Karpas-422 (cell line): ENCODE results near the gene OSBPL2. TPM values are rescaled to one million over a fixed set of nuclear protein-coding genes. Genes with fewer than 3 reads are reported as not detected.

ENCODE experiments used
- DNase-seq: peaks from one replicate; pipeline ENCODE4 v3.0.0-alpha.2; 2015
- H2AFZ ChIP-seq: fragments of 200-600 bp; sonication (generic); 2 replicates; pipeline ENCODE4 v1.6.1; 2014; ENCODE audit warnings: antibody characterized with exemption, low read length, mixed read lengths
- H3K27ac ChIP-seq: fragments of 200-600 bp; sonication (generic); 2 replicates; pipeline ENCODE4 v1.5.1; 2014; ENCODE audit warnings: mild to moderate bottlenecking, low read length, moderate library complexity
- H3K27me3 ChIP-seq: fragments of 200-600 bp; sonication (generic); 2 replicates; pipeline ENCODE4 v1.6.1; 2014; ENCODE audit warnings: low read length, mixed read lengths
- H3K36me3 ChIP-seq: fragments of 200-600 bp; sonication (generic); 2 replicates; pipeline ENCODE4 v1.6.1; 2014; ENCODE audit warnings: low read length, mixed read lengths; ENCODE audit not compliant: insufficient read depth
- H3K4me1 ChIP-seq: fragments of 200-600 bp; sonication (generic); 2 replicates; pipeline ENCODE4 v1.6.1; 2014; ENCODE audit warnings: mild to moderate bottlenecking, low read length, mixed read lengths
- H3K4me2 ChIP-seq: fragments of 200-600 bp; sonication (generic); 2 replicates; pipeline ENCODE4 v1.6.1; 2014; ENCODE audit warnings: low read length, low read depth, mild to moderate bottlenecking; ENCODE audit not compliant: poor library complexity, severe bottlenecking
- H3K4me3 ChIP-seq: fragments of 200-600 bp; sonication (generic); 2 replicates; pipeline ENCODE4 v1.5.1; 2014; ENCODE audit warnings: mild to moderate bottlenecking, antibody characterized with exemption, low read length, mixed read lengths
- H3K79me2 ChIP-seq: fragments of 200-600 bp; sonication (generic); 2 replicates; pipeline ENCODE4 v1.6.1; 2014; ENCODE audit warnings: mild to moderate bottlenecking, low read length, mixed read lengths
- H3K9ac ChIP-seq: fragments of 200-600 bp; sonication (generic); 2 replicates; pipeline ENCODE4 v1.6.0; 2014; ENCODE audit warnings: low read length
- H3K9me2 ChIP-seq: fragments of 200-600 bp; sonication (generic), shearing (Covaris generic); replicated peaks from 2 replicates; pipeline ENCODE4 v1.6.0; 2014; ENCODE audit warnings: mild to moderate bottlenecking, low read length, moderate library complexity; ENCODE audit not compliant: insufficient read depth
- H3K9me3 ChIP-seq: fragments of 300-700, 200-600 bp; sonication (generic); 2 replicates; pipeline ENCODE4 v1.6.1; 2014; ENCODE audit warnings: low read length, mixed read lengths
- H4K20me1 ChIP-seq: fragments of 200-600 bp; sonication (generic); 2 replicates; pipeline ENCODE4 v1.6.1; 2014; ENCODE audit warnings: mild to moderate bottlenecking, antibody characterized with exemption, low read length, low read depth; ENCODE audit not compliant: insufficient read depth
- total RNA-seq: library from RNA; depleted of rRNA; stranded (reverse); fragments of >200 nt; shearing (Covaris generic); gene quantifications from 2 replicates; pipeline ENCODE4 v1.2.3, GENCODE V29; 2014; ENCODE audit warnings: low replicate concordance

The OSBPL2 gene
- total RNA-seq, 1 experiment from 2014 or later = 22.6 TPM

GRCh38 chr20:62305149-62305764, 66.9 kb downstream of the OSBPL2 start:
- peaks cover 20% of the 10 kb centered on the region for H3K4me1 ChIP-seq
- H3K79me2 ChIP-seq = peaks cover 31% of the 10 kb centered on the region
- H2AFZ ChIP-seq = no peak overlapping the region
- no peak overlapping the region for H3K27ac ChIP-seq
- no peaks in the 10 kb centered on the region for H3K9me2 ChIP-seq
- no peaks in the 10 kb centered on the region for H3K9me3 ChIP-seq
- no peaks in the 10 kb centered on the region; the same call in 1 of the 2 replicates for H3K36me3 ChIP-seq
- H3K27me3 ChIP-seq = no peaks in the 10 kb centered on the region
- no peak for DNase-seq
- H3K9ac ChIP-seq = peak overlapping the region; percentile 83; the same call in 1 of the 2 replicates
- H3K4me2 ChIP-seq = no peak overlapping the region
- H4K20me1 ChIP-seq = peaks cover 29% of the 10 kb centered on the region
- no peak overlapping the region; the same call in 1 of the 2 replicates for H3K4me3 ChIP-seq

- Histone ChIP-seq H3K27ac (no peak overlapping the region), H3K36me3 (no peaks in the 10 kb centered on the region; the same call in 1 of the 2 replicates), H3K4me1 (peaks cover 20% of the 10 kb centered on the region), H3K27me3 (no peaks in the 10 kb centered on the region), H3K4me3 (no peak overlapping the region), H3K9me2 (no peaks in the 10 kb centered on the region), H3K79me2 (peaks cover 31% of the 10 kb centered on the region), H3K4me2 (no peak overlapping the region), H3K9ac (no peak overlapping the region), H4K20me1 (peaks cover 29% of the 10 kb centered on the region), H3K9me3 (no peaks in the 10 kb centered on the region), H2AFZ (no peak overlapping the region)
- no peak for DNase-seq
These were observed 67.6 kb downstream of the OSBPL2 start for GRCh38 chr20:62305765-62306413.

GRCh38 chr20:62306414-62307187, 68.3 kb downstream of the OSBPL2 start:
- Histone ChIP-seq H3K79me2 (peaks cover 31% of the 10 kb centered on the region), H4K20me1 (peaks cover 29% of the 10 kb centered on the region), H3K4me3 (no peak overlapping the region), H3K27me3 (no peaks in the 10 kb centered on the region), H3K36me3 (no peaks in the 10 kb centered on the region; the same call in 1 of the 2 replicates), H3K9me2 (no peaks in the 10 kb centered on the region), H3K9me3 (no peaks in the 10 kb centered on the region), H3K4me1 (peaks cover 20% of the 10 kb centered on the region), H3K9ac (no peak overlapping the region), H3K27ac (no peak overlapping the region), H2AFZ (no peak overlapping the region), H3K4me2 (no peak overlapping the region)
- no peak for DNase-seq

- Histone ChIP-seq H4K20me1 (peaks cover 29% of the 10 kb centered on the region), H3K36me3 (no peaks in the 10 kb centered on the region; the same call in 1 of the 2 replicates)
- no peak for DNase-seq
These were observed 69.1 kb downstream of the OSBPL2 start for GRCh38 chr20:62307226-62308101.

GRCh38 chr20:62308102-62308822, 69.9 kb downstream of the OSBPL2 start:
- no peaks in the 10 kb centered on the region for H3K9me3 ChIP-seq
- H3K27ac ChIP-seq = no peak overlapping the region
- no peak overlapping the region for H3K4me3 ChIP-seq
- no peak overlapping the region for H2AFZ ChIP-seq
- peaks cover 29% of the 10 kb centered on the region for H3K79me2 ChIP-seq
- H3K27me3 ChIP-seq = no peaks in the 10 kb centered on the region
- no peak overlapping the region for H3K9ac ChIP-seq
- no peaks in the 10 kb centered on the region; the same call in 1 of the 2 replicates for H3K36me3 ChIP-seq
- peaks cover 29% of the 10 kb centered on the region for H4K20me1 ChIP-seq
- no peak for DNase-seq
- peaks cover 14% of the 10 kb centered on the region for H3K4me1 ChIP-seq
- no peaks in the 10 kb centered on the region for H3K9me2 ChIP-seq
- H3K4me2 ChIP-seq = no peak overlapping the region

More at GRCh38 chr20:62307226-62308101, 69.1 kb downstream of the OSBPL2 start:
- no peak overlapping the region for H3K4me2 ChIP-seq
- H2AFZ ChIP-seq = no peak overlapping the region
- peaks cover 31% of the 10 kb centered on the region for H3K79me2 ChIP-seq
- H3K27me3 ChIP-seq = no peaks in the 10 kb centered on the region
- no peaks in the 10 kb centered on the region for H3K9me2 ChIP-seq
- H3K9ac ChIP-seq = no peak overlapping the region
- no peaks in the 10 kb centered on the region for H3K9me3 ChIP-seq
- H3K27ac ChIP-seq = no peak overlapping the region
- H3K4me1 ChIP-seq = peaks cover 14% of the 10 kb centered on the region
- no peak overlapping the region for H3K4me3 ChIP-seq

- H2AFZ ChIP-seq = no peak overlapping the region
- H3K4me3 ChIP-seq = no peak overlapping the region
- no peaks in the 10 kb centered on the region for H3K27me3 ChIP-seq
- no peaks in the 10 kb centered on the region for H3K9me2 ChIP-seq
- H3K9me3 ChIP-seq = no peaks in the 10 kb centered on the region
- H3K4me2 ChIP-seq = no peak overlapping the region
- DNase-seq = no peak
- H3K36me3 ChIP-seq = no peaks in the 10 kb centered on the region; the same call in 1 of the 2 replicates
- H3K79me2 ChIP-seq = peaks cover 18% of the 10 kb centered on the region
- peaks cover 17% of the 10 kb centered on the region; the same call in 1 of the 2 replicates for H4K20me1 ChIP-seq
- peaks cover 6% of the 10 kb centered on the region for H3K4me1 ChIP-seq
- no peak overlapping the region for H3K9ac ChIP-seq
- no peak overlapping the region for H3K27ac ChIP-seq
These were observed 71.0 kb downstream of the OSBPL2 start for GRCh38 chr20:62309198-62309944.
